Memory B cell (primary cell): ENCODE measurements around the gene TIMP1.
A peak's percentile ranks its signal among the peaks of the same experiment; 100 is the strongest.

Experiments
- ATAC-seq: fragments of 150-1000 bp; cut with Tn5 transposase; 2 replicates; pipeline ENCODE4 v1.10.0; 2021; ENCODE audit warnings: low read depth, mild to moderate bottlenecking, moderate library complexity
- DNase-seq, 2 donors: peaks; one replicate each; pipeline ENCODE4 v3.0.0; 2022; ENCODE audit warnings: low spot score in 2 of 2
- H3K27ac Mint-ChIP-seq: one replicate; pipeline ENCODE4 v1.8.0; 2022; ENCODE audit warnings: mild to moderate bottlenecking, moderate library complexity, mixed read lengths
- H3K27me3 Mint-ChIP-seq: one replicate; pipeline ENCODE4 v1.8.0; 2022; ENCODE audit warnings: mixed read lengths
- H3K36me3 Mint-ChIP-seq: one replicate; pipeline ENCODE4 v1.8.0; 2022; ENCODE audit warnings: mild to moderate bottlenecking, mixed read lengths
- H3K4me1 Mint-ChIP-seq: one replicate; pipeline ENCODE4 v1.8.0; 2022; ENCODE audit warnings: mixed read lengths
- H3K4me3 Mint-ChIP-seq: one replicate; pipeline ENCODE4 v1.8.0; 2022; ENCODE audit warnings: mild to moderate bottlenecking, moderate library complexity, mixed read lengths
- H3K9me3 Mint-ChIP-seq: one replicate; pipeline ENCODE4 v1.8.0; 2022; ENCODE audit warnings: mixed read lengths

TIMP1 gene

DNA sequence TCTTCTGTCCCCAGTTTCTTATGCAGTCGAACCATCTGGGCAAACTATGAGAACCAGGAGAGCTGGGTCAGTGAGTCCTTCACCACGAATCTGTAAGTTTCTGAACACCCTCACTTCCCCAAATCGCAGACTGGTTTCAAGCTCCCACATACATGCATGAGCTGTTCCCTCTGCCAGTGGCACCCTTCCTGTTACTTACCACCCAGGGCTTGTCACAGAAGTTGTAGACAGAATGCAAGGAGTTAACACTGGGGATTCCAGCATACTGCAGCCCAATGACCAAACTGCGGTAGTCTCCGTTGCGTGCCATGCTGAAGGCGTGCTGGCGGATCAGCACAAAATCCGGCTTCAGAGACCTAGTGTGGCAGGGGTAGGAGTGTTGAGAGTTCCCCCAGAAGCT lies 22.8 kb downstream of the TIMP1 start:
- ATAC-seq, result no peak
- Mint-ChIP-seq H3K4me1 (peaks cover 5% of the 10 kb centered on the region), H3K27me3 (peaks cover 7% of the 10 kb centered on the region), H3K9me3 (peaks cover 5% of the 10 kb centered on the region), H3K4me3 (no peak overlapping the region), H3K27ac (no peak overlapping the region), H3K36me3 (no peaks in the 10 kb centered on the region)
- no peak for DNase-seq

DNA sequence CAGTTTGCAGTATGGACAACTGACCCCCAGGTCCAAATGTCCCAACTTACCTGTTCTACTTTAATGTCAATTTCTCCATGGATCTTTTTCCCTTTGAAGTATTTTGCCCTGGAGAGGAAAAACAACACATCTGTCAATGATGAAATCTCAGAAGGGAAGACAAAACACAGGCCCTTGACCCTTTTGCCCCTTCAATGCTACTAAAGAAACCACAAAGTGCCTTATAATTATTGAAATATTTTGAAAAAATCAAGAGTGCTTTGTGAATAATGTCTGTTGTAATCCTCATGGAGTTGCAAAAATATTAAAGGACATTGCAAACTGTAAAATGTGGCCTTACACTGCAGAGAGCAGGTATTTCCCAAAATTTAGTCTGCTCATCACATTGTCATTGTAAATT lies 24.9 kb downstream of the TIMP1 start:
- H3K27ac Mint-ChIP-seq, result no peak overlapping the region
- no peak overlapping the region for H3K4me3 Mint-ChIP-seq
- ATAC-seq (no peak), DNase-seq (no peak)
- H3K36me3 Mint-ChIP-seq, result no peaks in the 10 kb centered on the region
- H3K4me1 Mint-ChIP-seq, result peaks cover 5% of the 10 kb centered on the region
- no peaks in the 10 kb centered on the region for H3K9me3 Mint-ChIP-seq
- H3K27me3 Mint-ChIP-seq, result peaks cover 7% of the 10 kb centered on the region

DNA sequence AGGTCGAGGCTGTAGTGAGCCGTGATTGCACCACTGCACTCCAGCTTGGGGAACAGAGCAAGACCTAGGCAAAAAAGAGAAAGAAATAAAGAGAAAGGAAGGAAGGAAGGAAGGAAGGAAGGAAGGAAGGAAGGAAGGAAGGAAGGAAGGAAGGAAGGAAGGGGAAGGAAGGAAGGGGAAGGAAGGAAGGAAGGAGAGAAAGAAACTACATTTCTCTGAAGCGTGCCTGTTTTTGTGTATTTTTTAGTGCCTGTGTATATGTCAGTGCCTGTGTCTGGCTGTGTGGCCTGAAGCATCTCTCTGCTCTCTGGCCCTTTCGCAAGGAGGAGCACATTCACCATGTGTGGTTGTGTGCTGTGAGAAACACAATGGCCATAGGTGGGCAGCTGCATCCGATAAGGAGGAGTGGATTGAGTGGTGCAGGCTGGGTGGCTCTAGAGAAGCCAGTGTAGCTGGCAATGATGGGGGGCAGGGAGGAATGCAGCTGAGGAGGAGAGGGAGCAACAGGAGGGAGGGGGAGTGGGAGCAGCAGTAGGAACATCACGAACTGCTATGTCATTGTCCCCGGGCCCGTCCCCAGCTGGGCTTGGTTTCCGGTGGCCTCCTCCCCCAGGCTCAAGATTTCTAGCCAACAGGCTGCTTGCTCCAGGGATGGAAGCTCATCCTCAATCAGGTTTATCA lies 26.0 kb downstream of the TIMP1 start:
- Mint-ChIP-seq H3K36me3 (no peaks in the 10 kb centered on the region), H3K27me3 (peaks cover 8% of the 10 kb centered on the region), H3K4me3 (no peak overlapping the region), H3K9me3 (no peaks in the 10 kb centered on the region), H3K4me1 (peaks cover 5% of the 10 kb centered on the region), H3K27ac (no peak overlapping the region)
- DNase-seq, result no peak
- no peak for ATAC-seq

DNA sequence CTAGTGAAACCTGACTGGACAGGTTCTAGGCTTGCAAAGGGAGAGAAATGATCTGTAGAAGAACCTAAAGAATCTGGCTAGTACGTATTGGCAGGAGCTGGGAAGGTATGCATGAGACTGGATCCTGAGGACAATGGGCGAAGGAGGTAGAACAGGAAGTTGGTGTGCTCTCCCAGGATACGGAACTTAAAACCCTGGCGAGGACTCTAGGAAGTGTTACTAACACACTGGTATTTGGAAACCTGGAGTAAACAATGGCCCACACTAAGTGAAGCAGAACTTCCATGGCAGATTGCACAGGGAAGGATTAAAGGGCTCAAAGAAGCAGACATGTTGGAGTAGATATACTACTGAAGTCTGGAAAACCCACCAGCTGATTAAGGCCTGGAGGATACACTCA lies 28.3 kb downstream of the TIMP1 start:
- ATAC-seq (no peak), DNase-seq (no peak)
- H3K4me3 Mint-ChIP-seq, result no peak overlapping the region
- H3K36me3 Mint-ChIP-seq, result no peaks in the 10 kb centered on the region
- peaks cover 5% of the 10 kb centered on the region for H3K4me1 Mint-ChIP-seq
- peaks cover 7% of the 10 kb centered on the region for H3K27me3 Mint-ChIP-seq
- H3K27ac Mint-ChIP-seq, result no peak overlapping the region
- H3K9me3 Mint-ChIP-seq, result no peaks in the 10 kb centered on the region

DNA sequence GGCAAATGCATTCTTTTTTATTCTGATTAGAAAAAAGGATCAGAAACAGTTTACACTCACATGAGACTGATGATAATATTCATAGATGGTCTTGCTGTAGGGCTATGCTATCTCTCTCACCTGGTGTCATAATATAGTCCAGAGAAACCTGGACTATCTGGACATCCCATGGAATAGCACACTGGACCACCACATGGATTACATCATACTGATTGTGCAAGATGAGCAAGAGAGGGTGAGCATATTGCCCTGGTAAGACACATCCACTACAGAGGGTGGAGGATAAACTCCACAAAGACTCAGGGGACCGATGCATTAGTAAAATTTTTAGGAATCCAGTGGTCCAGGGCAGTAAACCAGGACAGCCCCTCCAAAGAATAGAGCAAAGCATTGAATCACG lies 29.3 kb downstream of the TIMP1 start:
- DNase-seq (no peak), ATAC-seq (no peak)
- Mint-ChIP-seq H3K9me3 (no peaks in the 10 kb centered on the region), H3K4me3 (no peak overlapping the region), H3K27me3 (peaks cover 7% of the 10 kb centered on the region), H3K27ac (no peak overlapping the region), H3K36me3 (no peaks in the 10 kb centered on the region), H3K4me1 (peaks cover 5% of the 10 kb centered on the region)

DNA sequence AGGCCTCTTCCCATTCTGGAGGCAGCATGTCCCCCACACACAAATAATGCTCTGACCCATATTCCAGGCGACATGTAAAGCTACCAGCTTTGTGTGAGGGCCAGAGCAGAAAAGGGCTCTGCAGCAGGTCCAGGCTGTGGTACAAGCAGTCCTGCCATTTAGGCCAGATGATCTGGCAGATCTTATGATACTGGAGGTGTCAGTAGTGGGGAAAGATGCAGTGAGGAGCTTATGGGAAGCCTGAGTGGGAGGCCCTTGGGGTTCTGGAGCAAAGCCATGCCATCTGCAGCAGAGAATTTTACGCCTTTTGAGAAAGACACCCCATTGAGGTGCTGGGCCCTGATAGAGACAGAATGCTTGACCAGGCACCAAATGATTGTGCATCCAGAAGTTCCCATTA lies 29.7 kb downstream of the TIMP1 start:
- DNase-seq (no peak), ATAC-seq (no peak)
- Mint-ChIP-seq H3K9me3 (no peaks in the 10 kb centered on the region), H3K4me1 (peaks cover 5% of the 10 kb centered on the region), H3K4me3 (no peak overlapping the region), H3K27ac (no peak overlapping the region), H3K36me3 (no peaks in the 10 kb centered on the region), H3K27me3 (peaks cover 7% of the 10 kb centered on the region)

DNA sequence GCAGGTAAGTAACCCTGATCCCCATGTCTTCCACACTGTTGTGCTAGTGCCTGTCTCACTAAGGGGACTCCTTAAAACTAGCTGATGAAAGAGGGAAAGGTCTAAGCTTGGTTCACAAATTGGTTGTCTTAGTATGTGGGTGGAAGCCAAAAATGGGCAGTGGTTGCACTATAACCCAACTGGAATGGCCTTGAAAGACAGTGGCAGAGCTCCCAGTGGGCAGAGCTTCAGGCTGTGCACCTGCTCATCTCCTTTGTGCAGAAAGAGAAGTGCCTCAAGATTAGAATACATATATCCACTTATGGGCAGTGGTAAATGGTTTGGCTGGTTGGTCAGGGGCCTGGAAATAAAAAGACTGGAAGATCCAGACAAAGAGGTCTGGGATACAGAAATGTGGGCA lies 30.2 kb downstream of the TIMP1 start:
- no peak overlapping the region for H3K27ac Mint-ChIP-seq
- no peaks in the 10 kb centered on the region for H3K9me3 Mint-ChIP-seq
- no peak overlapping the region for H3K4me3 Mint-ChIP-seq
- H3K36me3 Mint-ChIP-seq, result no peaks in the 10 kb centered on the region
- peaks cover 5% of the 10 kb centered on the region for H3K4me1 Mint-ChIP-seq
- DNase-seq (no peak), ATAC-seq (no peak)
- peaks cover 7% of the 10 kb centered on the region for H3K27me3 Mint-ChIP-seq

DNA sequence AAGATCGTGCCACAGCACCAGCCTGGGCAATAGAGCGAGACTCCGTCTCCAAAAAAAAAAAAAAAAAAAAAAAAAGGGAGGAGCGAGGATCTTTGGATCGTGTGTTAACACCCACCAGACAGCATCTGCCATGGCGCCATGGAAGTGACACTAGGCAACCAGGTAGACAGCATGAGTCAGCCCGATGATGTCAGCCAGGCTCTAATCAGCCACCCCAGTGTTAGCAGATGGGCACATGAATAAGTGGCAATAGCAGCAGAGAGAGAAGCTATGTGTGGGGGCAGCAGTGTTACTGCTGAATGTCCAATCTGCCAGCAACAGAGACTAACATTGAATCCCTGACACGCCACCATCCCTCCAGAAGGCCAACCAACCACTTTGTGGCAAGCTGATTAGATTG lies 30.8 kb downstream of the TIMP1 start:
- H3K4me3 Mint-ChIP-seq, result no peak overlapping the region
- DNase-seq (no peak), ATAC-seq (no peak)
- no peaks in the 10 kb centered on the region for H3K9me3 Mint-ChIP-seq
- H3K27me3 Mint-ChIP-seq, result peaks cover 11% of the 10 kb centered on the region
- H3K4me1 Mint-ChIP-seq, result peaks cover 3% of the 10 kb centered on the region
- H3K27ac Mint-ChIP-seq, result no peak overlapping the region
- H3K36me3 Mint-ChIP-seq, result no peaks in the 10 kb centered on the region

DNA sequence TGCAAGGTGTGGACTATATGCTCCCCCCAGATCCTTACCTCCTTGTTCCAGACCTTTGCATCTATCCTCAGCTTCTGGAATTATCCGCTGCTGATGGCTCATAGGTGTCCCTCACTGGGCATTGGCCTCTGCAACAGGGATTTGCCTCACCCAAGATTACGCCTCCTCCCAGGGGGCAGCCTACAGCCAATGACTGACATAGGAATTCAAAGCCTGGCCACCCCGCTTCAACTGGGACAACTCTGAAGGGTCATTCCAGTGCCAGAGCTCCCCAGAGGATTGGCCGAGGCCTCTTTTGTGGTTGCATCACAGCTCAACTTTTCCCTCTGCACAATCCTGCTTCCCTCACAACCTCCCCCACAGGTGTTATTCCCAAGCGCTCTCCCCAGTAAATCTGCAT lies 32.4 kb downstream of the TIMP1 start:
- ATAC-seq (no peak), DNase-seq (no peak)
- Mint-ChIP-seq H3K27me3 (peaks cover 15% of the 10 kb centered on the region), H3K27ac (no peak overlapping the region), H3K4me3 (no peak overlapping the region), H3K4me1 (peaks cover 3% of the 10 kb centered on the region), H3K36me3 (no peaks in the 10 kb centered on the region), H3K9me3 (no peaks in the 10 kb centered on the region)

DNA sequence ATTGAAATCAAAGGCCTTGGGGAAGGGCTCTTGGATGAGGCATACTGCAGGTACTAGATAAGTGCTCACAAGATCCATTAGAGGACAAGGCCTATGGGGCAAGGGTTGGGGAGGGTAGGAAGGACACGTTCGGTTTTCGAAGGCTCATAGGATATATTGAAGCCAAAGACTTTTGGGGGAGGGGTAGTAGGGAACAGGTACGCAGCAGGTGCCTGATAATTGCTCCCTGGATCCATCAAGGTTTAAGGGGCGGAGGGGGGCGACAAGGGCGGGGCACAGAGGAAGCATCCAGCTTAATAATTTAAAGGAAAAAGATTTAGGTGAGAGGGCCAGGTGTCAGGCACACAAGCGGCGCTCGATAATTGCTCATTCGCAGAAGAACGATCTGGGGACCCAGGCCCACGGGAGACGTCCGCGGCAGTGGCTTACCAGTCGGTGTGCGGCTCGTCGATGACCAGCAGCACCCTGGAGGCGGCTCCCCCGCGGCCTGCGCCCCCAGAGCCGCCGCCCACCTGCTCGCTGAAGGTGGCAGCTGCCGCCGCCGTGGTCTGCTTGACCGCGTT lies 36.8 kb downstream of the TIMP1 start:
- Mint-ChIP-seq H3K27ac (no peak overlapping the region), H3K4me3 (peak overlapping the region; percentile 57), H3K4me1 (peaks cover 3% of the 10 kb centered on the region), H3K9me3 (no peaks in the 10 kb centered on the region), H3K36me3 (no peaks in the 10 kb centered on the region), H3K27me3 (peaks cover 31% of the 10 kb centered on the region)
- ATAC-seq, result no peak
- no peak for DNase-seq

DNA sequence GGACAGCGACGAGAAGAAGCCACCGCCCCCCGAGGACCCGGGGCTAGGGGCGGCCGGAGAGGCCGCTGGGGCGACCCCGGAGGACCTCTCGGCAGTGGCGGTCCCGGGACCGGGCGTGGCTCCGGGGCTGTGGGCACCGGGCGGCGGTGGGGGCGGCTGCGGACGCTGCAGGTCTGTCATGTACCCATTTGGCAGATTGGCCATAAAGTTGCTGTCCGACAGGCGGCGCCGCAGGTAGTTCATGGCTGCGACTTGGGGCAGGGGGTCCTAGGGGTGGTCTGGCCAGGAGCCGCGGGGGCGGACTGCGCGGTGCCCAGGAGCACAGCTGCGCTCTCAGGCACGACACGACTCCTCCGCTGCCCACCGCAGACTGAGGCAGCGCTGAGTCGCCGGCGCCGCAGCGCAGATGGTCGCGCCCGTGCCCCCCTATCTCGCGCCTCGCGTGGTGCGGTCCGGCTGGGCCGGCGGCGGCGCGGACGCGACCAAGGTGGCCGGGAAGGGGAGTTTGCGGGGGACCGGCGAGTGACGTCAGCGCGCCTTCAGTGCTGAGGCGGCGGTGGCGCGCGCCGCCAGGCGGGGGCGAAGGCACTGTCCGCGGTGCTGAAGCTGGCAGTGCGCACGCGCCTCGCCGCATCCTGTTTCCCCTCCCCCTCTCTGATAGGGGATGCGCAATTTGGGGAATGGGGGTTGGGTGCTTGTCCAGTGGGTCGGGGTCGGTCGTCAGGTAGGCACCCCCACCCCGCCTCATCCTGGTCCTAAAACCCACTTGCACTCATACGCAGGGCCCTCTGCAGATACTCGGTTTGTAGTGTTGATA lies 37.5 kb downstream of the TIMP1 start, which contains the start of gene SYN1:
SYN1 (minus strand) TSS at position 372 of the 817 bp plus-strand sequence; CDS start at position 243, 129 bp downstream.
- peak; percentile 96 for ATAC-seq
- Mint-ChIP-seq H3K36me3 (no peaks in the 10 kb centered on the region), H3K9me3 (no peaks in the 10 kb centered on the region), H3K4me3 (peak within 1 kb of the TSS; percentile 57), H3K27ac (no peak within 1 kb of the TSS), H3K4me1 (peaks cover 3% of the 10 kb centered on the region), H3K27me3 (peaks cover 31% of the 10 kb centered on the region)
- DNase-seq, result peak; percentile 70 to 72

DNA sequence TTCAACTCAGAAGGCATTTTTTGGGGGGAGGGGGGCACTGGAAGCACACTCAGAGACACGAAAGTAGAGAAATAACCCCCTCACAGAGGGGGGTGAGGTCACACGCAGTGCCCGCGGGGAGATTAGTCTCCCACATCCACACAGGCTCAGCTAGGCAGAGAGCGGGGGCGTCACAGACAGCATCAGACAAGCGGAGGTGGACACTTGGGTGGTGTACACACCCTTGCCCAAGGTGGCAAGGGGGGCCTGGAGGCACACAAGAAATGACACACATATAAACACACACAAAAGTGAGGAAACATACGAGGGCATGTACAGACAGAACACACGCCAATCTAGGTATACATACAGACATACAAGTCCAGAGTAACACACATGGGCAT lies 38.1 kb downstream of the TIMP1 start:
- no peak for DNase-seq
- no peak for ATAC-seq
- peaks cover 35% of the 10 kb centered on the region for H3K27me3 Mint-ChIP-seq
- H3K4me3 Mint-ChIP-seq, result no peak overlapping the region
- H3K9me3 Mint-ChIP-seq, result no peaks in the 10 kb centered on the region
- H3K27ac Mint-ChIP-seq, result no peak overlapping the region
- no peaks in the 10 kb centered on the region for H3K36me3 Mint-ChIP-seq
- peaks cover 3% of the 10 kb centered on the region for H3K4me1 Mint-ChIP-seq

DNA sequence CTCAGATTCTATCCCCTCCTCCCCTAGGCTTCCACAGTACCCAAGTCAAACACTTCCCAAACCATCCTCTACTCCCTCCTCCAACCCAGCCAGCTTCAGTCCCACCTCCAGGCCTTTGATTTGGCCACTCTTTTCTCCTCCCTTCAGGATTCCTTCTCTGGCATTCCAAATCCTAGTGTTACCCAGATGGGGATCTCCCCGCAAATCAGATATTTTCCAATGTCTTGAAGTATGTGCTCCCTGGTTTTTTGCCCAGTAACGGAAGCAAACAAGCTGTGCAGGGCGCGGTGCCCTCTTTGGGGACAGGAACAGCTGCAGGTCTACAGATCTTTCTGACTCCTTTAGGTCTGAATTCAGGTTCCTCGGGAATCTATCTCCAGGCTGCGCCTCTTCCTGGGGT lies 39.6 kb downstream of the TIMP1 start:
- Mint-ChIP-seq H3K9me3 (no peaks in the 10 kb centered on the region), H3K27me3 (peaks cover 33% of the 10 kb centered on the region), H3K36me3 (peaks cover 2% of the 10 kb centered on the region), H3K4me3 (no peak overlapping the region), H3K4me1 (peaks cover 3% of the 10 kb centered on the region), H3K27ac (no peak overlapping the region)
- no peak for DNase-seq
- ATAC-seq, result no peak

DNA sequence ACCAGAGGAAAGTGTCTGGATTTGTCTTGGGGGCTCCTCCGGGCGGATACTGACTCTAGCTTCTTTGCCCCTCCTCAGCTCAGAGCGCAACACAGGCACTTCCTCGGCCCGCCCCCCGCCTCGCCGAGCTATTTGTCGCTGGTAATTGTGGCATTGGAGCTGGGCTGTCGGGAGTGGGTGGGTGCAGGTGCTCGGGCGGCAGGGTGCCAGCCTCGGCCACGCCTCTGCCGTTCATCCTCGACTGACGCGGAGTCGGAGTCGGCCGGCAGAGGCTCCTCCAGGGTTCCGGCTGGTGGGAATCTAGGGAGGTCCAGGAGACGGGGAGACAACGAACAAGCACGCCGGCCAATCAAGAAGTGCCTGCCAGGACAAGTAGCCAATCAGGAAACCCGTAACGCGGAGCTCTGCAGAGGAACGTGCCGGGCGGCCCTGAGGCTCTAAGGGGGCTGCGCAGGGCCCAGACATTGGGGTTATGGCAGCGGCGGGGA lies 41.3 kb downstream of the TIMP1 start:
- peaks cover 2% of the 10 kb centered on the region for H3K36me3 Mint-ChIP-seq
- peak overlapping the region; percentile 14 for H3K4me3 Mint-ChIP-seq
- H3K4me1 Mint-ChIP-seq, result peaks cover 3% of the 10 kb centered on the region
- ATAC-seq, result no peak
- no peak for DNase-seq
- peaks cover 24% of the 10 kb centered on the region for H3K27me3 Mint-ChIP-seq
- no peak overlapping the region for H3K27ac Mint-ChIP-seq
- H3K9me3 Mint-ChIP-seq, result no peaks in the 10 kb centered on the region
